ENCODE measurements around the gene LRRC2.

The LRRC2 gene

GRCh38 chr3:46479021-46479420 is 87.1 kb downstream of the LRRC2 start:
- H3K27me3 Mint-ChIP-seq (ENCODE audit: low read depth, poor library complexity): peaks cover 18% of the 10 kb centered on the region
- TF ChIP-seq CTCF (IDR thresholded peaks at IDR 0.05): no peak
- peaks cover 13% of the 10 kb centered on the region for H3K4me1 Mint-ChIP-seq
- H3K4me3 Mint-ChIP-seq: no peak overlapping the region
- peaks cover 19% of the 10 kb centered on the region for H3K9me3 Mint-ChIP-seq
- peaks cover 11% of the 10 kb centered on the region for H3K36me3 Mint-ChIP-seq (ENCODE audit: low read depth)
- H3K27ac Mint-ChIP-seq: no peak overlapping the region
- DNase-seq: no peak

- no peak for DNase-seq
- peaks cover 24% of the 10 kb centered on the region for H3K9me3 Mint-ChIP-seq
- peaks cover 8% of the 10 kb centered on the region for H3K4me1 Mint-ChIP-seq
- peaks cover 16% of the 10 kb centered on the region for H3K27me3 Mint-ChIP-seq (ENCODE audit: low read depth, poor library complexity)
- no peak overlapping the region for H3K27ac Mint-ChIP-seq
- TF ChIP-seq CTCF (IDR thresholded peaks at IDR 0.05): no peak
- peaks cover 12% of the 10 kb centered on the region for H3K36me3 Mint-ChIP-seq (ENCODE audit: low read depth)
- H3K4me3 Mint-ChIP-seq: no peak overlapping the region
Observed at GRCh38 chr3:46478341-46478740, 87.8 kb downstream of the LRRC2 start.

- Mint-ChIP-seq H3K4me3 (no peak overlapping the region), H3K9me3 (peaks cover 24% of the 10 kb centered on the region), H3K4me1 (peaks cover 5% of the 10 kb centered on the region), H3K27ac (peak overlapping the region; percentile 17), H3K27me3 (ENCODE audit: low read depth, poor library complexity) (peaks cover 14% of the 10 kb centered on the region), H3K36me3 (ENCODE audit: low read depth) (peaks cover 12% of the 10 kb centered on the region)
- TF ChIP-seq CTCF (IDR thresholded peaks at IDR 0.05): no peak
- no peak for DNase-seq
Observed at GRCh38 chr3:46477756-46478155, 88.3 kb downstream of the LRRC2 start.

- TF ChIP-seq CTCF (IDR thresholded peaks at IDR 0.05): no peak
- H3K27ac Mint-ChIP-seq: no peak overlapping the region
- DNase-seq: no peak
- H3K4me1 Mint-ChIP-seq: peaks cover 7% of the 10 kb centered on the region
- H3K36me3 Mint-ChIP-seq (ENCODE audit: low read depth): peaks cover 12% of the 10 kb centered on the region
- peaks cover 24% of the 10 kb centered on the region for H3K9me3 Mint-ChIP-seq
- H3K4me3 Mint-ChIP-seq: no peak overlapping the region
- peaks cover 15% of the 10 kb centered on the region for H3K27me3 Mint-ChIP-seq (ENCODE audit: low read depth, poor library complexity)
Observed at GRCh38 chr3:46477145-46477544, 89.0 kb downstream of the LRRC2 start.

GRCh38 chr3:46472736-46473135 is 93.4 kb downstream of the LRRC2 start:
- peaks cover 24% of the 10 kb centered on the region for H3K9me3 Mint-ChIP-seq
- H3K36me3 Mint-ChIP-seq (ENCODE audit: low read depth): peaks cover 12% of the 10 kb centered on the region
- no peak for DNase-seq
- H3K27ac Mint-ChIP-seq: no peak overlapping the region
- peaks cover 15% of the 10 kb centered on the region for H3K27me3 Mint-ChIP-seq (ENCODE audit: low read depth, poor library complexity)
- no peak overlapping the region for H3K4me3 Mint-ChIP-seq
- H3K4me1 Mint-ChIP-seq: peaks cover 5% of the 10 kb centered on the region
- TF ChIP-seq CTCF (IDR thresholded peaks at IDR 0.05): no peak

GRCh38 chr3:46471371-46471914 is 94.7 kb downstream of the LRRC2 start:
- DNase-seq: no peak
- TF ChIP-seq CTCF (IDR thresholded peaks at IDR 0.05): no peak
- Mint-ChIP-seq H3K36me3 (ENCODE audit: low read depth) (peaks cover 12% of the 10 kb centered on the region), H3K27me3 (ENCODE audit: low read depth, poor library complexity) (peaks cover 21% of the 10 kb centered on the region), H3K4me3 (no peak overlapping the region), H3K4me1 (peaks cover 5% of the 10 kb centered on the region), H3K27ac (no peak overlapping the region), H3K9me3 (peaks cover 24% of the 10 kb centered on the region)

Measured in nephron progenitor cell (in vitro differentiated cells).